Subcutaneous adipose tissue (tissue), 4 donors: ENCODE data around the gene PCDH17. TPM values are rescaled to one million over a fixed set of nuclear protein-coding genes. Genes with fewer than 3 reads are reported as not detected.

Experiments used
- total RNA-seq, 4 donors: library from RNA; depleted of rRNA; stranded (reverse); fragments of >200 nt; gene quantifications; one replicate each; pipeline ENCODE4 v1.1.0, GENCODE V29; 2016
- TF ChIP-seq, protein P1 (sequence below): fragments of 450-650 bp; IDR thresholded peaks from one replicate; pipeline ENCODE4 v1.5.1; 2016; ENCODE audit warnings: low read depth, mild to moderate bottlenecking, control low read depth, antibody characterized with exemption, moderate library complexity

Gene PCDH17
- total RNA-seq, 4 donors from 2014 or later, result 0.68 to 5.7 (median 2.4) TPM

DNA sequence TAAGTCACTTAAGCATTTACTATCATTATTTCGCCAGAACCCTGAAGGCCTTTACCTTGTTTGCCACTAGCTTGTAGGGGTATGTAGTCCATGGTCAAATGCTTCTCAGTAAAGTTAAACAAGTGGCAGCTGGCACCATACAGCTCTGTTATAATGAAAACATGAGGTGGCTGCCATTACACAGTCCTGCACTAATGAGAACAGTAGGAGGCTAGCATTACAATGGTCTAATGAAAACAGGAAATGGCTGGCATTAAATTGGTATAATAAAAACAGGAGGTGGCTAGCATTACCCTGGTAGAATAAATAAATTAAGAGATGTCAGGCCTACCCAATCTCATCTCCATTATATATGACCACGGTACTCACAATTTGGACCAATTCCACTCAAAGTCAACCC is 107.5 kb downstream of the PCDH17 start:
- TF ChIP-seq, protein P1, sequence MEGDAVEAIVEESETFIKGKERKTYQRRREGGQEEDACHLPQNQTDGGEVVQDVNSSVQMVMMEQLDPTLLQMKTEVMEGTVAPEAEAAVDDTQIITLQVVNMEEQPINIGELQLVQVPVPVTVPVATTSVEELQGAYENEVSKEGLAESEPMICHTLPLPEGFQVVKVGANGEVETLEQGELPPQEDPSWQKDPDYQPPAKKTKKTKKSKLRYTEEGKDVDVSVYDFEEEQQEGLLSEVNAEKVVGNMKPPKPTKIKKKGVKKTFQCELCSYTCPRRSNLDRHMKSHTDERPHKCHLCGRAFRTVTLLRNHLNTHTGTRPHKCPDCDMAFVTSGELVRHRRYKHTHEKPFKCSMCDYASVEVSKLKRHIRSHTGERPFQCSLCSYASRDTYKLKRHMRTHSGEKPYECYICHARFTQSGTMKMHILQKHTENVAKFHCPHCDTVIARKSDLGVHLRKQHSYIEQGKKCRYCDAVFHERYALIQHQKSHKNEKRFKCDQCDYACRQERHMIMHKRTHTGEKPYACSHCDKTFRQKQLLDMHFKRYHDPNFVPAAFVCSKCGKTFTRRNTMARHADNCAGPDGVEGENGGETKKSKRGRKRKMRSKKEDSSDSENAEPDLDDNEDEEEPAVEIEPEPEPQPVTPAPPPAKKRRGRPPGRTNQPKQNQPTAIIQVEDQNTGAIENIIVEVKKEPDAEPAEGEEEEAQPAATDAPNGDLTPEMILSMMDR, result no peak

DNA sequence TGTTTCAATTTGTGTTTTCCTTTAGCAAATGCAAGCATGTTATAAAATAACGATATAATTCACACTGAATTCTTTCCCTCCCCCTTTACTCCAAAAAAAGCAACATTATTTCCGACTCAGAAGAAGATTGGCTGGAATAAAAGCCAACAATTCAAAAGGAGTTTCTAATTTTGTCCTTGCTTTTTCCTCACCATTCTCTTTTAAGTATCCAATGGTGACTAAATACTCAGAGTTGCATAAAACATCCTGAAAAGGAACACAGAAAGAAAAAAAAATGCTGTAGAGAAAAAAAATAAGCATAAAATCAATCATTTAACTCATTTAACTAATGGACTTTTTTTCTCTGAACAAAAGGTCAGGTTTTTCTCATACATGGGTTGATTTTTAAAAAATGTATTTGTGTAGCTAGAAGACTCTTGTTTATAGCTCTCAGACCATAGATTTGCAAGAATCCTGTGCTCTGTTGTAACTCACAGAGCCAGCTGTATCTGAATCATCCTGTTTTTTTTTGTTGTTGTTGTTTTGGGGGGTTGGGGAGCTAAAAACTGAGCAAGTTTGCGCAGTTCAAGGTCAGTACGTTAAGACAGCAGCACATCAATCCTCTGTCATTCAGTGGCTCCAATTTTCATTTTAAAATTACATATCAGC is 108.1 kb downstream of the PCDH17 start:
- TF ChIP-seq, protein P1, result no peak

DNA sequence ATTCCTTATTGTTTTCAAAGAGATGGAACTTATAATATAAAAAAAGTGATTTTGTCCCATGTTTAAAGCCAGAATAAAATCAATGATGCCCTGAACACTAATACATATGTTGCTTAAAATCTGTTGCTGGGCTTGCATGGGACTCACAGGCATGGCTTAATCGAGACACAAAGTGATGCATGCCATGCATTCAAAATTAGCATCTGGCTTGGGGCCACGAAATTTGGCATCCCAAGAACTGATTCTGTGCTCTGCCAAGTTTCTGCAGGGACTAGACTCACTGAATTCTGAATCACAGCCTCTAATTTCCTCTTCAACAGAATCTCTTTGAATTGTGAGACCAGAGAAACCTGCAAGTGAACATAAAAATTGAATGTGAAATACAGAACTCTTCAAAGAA is 109.2 kb downstream of the PCDH17 start:
- TF ChIP-seq, protein P1, result no peak

DNA sequence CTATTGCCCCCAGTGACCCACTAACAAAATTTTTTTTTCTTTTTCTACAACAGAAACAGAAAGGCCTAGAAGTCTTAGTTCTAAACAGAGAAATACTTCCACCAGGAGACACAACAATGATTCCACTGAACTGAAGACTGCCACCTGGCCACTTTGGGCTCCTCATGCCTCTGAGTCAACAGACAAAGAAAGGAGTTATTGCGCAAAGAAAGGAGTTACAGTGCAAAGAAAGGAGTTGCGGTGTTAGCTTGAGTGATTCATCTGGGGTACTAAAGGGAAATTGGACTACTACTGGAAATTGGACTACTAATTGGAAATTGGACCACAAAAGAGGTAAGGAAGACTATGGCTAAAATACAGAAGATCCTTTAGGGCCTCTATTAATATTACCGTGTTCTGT is 116.6 kb downstream of the PCDH17 start:
- TF ChIP-seq, protein P1, result no peak

DNA sequence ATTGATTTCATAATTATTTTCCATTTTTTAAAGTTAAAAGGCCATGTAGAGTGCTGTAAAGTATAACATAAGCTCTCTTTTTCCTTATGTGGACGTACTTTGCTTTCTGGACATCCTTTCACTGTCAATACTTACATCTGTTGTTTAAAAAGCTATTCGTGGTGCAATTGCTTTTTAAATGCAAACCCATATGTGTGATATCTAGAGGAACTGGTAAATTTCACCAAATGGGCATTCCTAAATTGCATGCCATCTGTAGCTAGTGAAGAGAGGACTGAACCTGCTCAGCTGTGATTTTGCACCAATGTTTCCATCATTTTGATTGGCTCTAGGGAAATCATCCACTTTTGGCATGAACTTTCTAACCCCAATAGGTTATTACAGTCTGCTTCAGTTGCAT is 129.4 kb downstream of the PCDH17 start:
- TF ChIP-seq, protein P1, result no peak

DNA sequence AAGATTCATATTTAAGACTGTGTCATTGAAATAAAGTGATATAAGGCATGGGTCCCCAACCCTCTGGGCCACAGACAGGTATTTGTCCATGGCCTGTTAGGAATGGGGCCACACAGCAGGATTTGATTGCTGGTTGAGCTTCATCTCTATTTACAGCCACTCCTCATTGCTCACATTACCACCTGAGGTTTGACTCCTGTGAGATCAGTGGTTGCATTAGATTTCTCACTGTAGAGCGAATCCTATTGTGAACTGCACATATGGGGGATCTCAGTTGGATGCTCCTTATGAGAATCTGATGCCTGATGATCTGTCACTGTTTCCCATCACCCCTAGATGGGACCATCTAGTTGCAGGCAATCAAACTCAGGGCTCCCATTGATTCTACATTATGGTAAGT is 132.1 kb downstream of the PCDH17 start:
- TF ChIP-seq, protein P1, result no peak
